ENCODE measurements around the gene MIA3.

Gene MIA3

DNA sequence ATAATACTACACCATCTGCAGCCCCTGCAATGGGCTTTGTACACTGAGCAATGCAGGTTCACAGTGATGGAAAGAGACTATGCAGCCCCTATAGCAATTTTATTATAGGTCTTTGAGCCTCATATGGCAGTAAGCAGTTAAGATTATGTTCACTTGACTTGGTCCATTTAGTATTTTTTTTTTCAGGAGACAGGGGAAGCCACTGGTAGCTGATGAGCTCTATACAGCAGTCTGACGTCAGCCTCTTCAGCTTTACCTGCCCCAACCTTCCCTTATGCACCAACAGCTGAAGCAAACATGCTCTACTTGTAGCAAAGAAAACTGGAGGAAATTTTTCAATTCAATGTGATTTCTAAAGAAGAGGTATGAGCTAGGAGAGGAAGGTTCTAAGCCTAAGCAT is 62.2 kb downstream of the MIA3 start:
- DNase-seq = no peak

GRCh38 chr1:222691016-222691415 is 73.1 kb downstream of the MIA3 start:
- no peak for DNase-seq

- no peak for DNase-seq
These were observed 77.0 kb downstream of the MIA3 start for GRCh38 chr1:222694927-222695326.

GRCh38 chr1:222696741-222697140 is 78.8 kb downstream of the MIA3 start:
- no peak for DNase-seq

DNA sequence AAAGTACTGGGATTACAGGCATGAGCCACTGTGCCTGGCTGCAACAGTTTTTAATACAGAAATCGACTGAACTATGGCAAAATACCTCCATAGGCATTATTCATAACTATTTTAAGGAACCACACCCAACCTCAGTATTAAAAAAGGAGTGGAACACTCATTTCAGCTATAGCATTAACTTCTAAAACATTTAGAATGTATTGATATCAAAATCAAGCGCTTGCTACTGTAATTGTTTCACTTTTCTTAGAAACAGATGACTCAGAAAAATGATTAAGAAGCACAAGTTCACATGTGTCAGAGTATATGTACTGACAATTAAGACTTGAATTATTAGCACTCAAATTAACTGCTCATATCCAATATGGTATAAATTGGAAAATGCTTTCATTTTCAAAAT is 79.3 kb downstream of the MIA3 start:
- DNase-seq = no peak

DNA sequence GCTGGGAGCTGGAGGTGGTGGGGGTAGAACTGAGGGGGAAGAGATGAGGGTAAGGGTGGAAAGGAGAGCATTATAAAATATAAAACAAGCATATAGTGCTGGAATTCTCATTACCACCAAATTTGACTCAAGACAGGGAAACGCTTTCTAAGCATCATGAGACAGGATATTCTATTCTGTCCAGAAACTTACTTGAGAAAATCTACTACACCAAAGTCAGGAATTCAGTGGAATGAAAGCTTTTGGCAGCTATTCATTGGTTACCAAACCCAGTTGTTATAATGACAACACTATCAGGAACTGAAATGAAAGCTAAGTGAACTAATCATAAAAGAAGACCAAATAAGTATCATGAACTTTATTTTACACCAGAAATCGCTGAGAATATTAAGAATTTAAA is 79.9 kb downstream of the MIA3 start:
- no peak for DNase-seq

DNA sequence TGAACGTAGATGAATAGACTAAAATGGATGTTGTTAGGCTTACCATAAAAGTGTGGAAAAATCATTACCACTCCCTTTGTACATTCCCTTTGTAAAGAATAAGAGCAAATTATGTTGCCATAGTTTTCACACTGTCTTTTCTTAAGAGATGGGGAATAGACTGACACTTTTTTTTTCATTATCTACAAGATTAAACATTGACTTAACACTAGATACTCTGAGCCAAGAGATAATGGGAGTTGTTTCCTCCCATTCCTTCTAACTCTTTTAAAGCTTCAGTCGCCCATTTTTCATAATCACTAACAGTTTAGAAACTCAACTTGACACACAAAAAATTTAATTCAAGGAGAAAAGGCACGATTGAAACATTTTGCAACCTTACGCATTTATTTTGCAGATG is 84.3 kb downstream of the MIA3 start:
- DNase-seq = no peak

DNA sequence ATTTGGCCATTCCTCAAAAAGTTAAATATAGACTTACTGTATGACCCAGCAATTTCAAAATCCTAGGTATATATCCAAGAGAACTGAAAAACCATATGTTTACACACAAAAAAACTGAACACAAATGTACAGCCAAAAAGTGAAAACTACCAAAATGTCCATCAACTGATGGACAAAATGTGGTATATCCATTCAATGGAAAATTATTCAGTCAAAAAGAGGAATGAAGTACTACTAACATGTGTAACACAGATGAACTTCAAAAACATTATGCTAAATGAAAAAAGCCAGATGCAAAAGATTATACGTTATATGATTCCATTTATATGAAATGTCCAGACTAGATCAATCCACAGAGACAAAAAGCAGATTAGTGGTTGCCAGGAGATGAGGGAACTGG is 86.4 kb downstream of the MIA3 start:
- no peak for DNase-seq

GRCh38 chr1:222706815-222707214 is 88.9 kb downstream of the MIA3 start:
- no peak for DNase-seq

GRCh38 chr1:222709700-222710153 is 91.8 kb downstream of the MIA3 start:
- DNase-seq = no peak

- peak; percentile 57 for DNase-seq
These were observed 93.7 kb downstream of the MIA3 start for GRCh38 chr1:222711319-222712252.

DNA sequence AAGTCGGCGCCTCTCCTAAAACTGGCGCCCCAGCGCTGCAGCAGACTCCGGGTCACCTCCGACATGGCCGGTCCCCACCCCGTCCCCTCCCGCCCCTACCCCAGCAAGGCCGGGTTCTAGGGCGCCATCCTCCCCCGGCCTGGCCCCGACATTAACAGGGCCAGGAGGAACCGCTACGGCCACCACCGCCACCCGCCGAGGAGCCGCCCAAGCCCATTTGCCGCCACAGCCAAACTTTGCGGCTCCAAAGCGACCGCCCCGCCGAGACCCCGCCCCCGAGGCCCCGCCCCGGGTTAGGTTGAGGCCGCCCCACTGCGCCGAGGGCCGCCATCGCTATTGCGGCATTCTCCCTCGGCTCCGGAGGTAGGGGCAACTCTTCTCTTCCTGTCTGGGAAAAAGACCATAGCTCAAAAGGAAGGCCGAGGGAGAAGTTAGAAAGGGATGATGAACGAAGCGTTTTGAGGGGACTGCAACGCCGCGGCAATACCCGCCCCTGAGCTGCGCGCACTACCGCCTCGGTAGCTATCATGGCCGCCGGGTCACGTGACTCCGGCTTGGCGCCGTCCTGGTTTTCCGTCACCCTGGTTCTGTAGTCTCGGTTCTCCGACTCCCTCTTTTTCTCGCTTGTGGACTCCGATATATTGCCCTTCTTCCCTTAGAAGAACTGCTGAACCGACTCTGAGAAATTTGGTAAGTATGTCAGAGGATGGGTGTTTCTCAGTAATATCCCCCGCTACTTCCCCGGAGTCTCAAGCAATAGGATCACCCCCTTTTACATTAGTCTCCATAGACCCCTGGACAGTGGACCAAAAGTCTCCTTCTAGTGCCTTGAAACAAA is 94.6 kb downstream of the MIA3 start, which contains the start of the genes AIDA and BROX:
TSS of gene AIDA (minus strand) at position 239 of the 838 bp plus-strand sequence. CDS start at position 65, 174 bp downstream.
TSS of gene BROX (plus strand) at position 312 of the 838 bp plus-strand sequence. CDS start 3,136 bp downstream, outside the sequence.
- DNase-seq = peak; percentile 91

GRCh38 chr1:222713091-222713961 is 95.4 kb downstream of the MIA3 start:
- DNase-seq = peak; percentile 96

GRCh38 chr1:222716393-222716792 is 98.5 kb downstream of the MIA3 start:
- DNase-seq = no peak

Measured in CD4-positive, alpha-beta T cell treated with Interleukin-15 for 1 hour (primary cell).